T-helper 1 cell (primary cell): ENCODE measurements around the gene KRTAP5-6.

ENCODE experiments used
- DNase-seq, 5 donors: peaks; one replicate each; pipeline ENCODE4 v3.0.0-alpha.2; 2012 to 2020

KRTAP5-6 gene

DNA sequence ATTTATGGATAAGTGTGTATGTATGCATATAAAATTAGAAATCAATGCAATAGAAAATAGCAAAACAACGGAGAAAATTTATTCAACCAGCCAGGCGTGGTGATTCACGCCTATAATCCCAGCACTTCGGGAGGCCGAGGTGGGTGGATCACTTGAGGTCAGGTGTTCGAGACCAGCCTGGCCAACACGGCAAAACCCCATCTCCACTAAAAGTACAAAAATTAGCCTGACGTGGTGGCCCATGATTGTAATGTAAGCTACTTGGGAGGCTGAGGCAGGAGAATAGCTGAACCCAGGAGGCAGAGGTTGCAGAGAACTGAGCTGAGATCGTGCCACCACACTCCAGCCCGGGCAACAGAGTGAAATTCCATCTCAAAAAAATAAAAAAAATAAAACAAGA, 5.5 kb downstream of the KRTAP5-6 start:
- DNase-seq, result no peak

DNA sequence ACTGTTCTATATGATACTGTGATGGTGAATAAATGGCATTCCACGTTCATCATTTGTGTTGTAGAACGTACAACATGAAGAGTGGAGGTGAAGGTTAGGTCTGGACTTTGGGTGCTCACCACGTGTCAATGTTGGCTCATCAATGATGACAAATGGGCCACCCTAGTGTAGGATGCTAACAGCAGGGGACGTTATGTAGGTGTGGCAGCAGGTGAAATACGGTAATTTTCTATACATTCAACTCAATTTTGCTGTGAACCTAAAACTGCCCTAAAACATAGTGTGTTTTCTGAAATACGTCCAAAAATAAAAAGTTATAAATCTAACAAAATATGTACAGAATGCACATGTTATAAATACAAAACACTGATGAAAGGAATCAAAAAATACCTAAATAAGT, 6.2 kb downstream of the KRTAP5-6 start:
- no peak for DNase-seq

DNA sequence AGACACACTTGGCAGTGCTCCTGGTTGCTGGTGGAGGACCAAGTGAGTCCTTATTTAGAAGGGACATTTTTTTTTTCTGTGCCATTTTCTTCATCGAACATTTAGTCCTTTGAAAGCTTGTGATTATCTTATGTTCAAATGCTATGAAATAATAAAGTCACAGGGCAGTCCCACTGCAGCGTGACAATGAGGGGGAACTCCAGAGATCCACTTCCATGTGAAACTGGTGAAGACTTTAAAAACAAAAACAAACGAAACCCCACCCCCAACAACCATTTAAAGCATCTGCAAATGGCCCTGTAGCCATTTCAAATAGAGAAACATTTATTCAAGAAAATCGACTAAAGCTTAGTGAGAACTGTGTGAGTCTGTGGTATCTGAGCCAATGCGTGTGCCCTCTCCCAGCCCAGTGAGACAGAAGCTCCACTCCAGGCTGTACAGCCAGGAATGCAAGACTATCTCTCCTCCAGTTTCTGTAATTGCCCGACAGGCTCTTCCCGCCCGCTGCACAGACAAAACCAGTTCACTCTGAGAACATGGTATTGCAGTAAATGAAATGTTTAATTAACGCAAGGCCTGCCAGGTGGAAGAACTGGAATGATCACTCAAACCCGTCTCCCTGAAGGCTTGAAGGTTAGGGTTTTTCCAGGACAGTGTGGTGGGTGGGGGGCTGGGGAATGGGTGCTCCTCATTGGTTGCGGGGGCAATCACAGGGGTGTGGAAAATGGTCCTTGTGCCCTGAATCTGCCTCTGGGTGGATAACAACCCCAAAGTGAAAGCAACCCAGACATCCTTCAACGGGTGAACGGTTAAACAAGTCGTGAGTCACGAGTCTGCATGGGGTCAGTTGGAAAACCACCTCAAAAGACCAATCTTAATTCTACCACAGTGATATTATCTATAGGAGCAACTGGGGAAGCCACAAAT, 8.4 kb downstream of the KRTAP5-6 start:
- no peak for DNase-seq

DNA sequence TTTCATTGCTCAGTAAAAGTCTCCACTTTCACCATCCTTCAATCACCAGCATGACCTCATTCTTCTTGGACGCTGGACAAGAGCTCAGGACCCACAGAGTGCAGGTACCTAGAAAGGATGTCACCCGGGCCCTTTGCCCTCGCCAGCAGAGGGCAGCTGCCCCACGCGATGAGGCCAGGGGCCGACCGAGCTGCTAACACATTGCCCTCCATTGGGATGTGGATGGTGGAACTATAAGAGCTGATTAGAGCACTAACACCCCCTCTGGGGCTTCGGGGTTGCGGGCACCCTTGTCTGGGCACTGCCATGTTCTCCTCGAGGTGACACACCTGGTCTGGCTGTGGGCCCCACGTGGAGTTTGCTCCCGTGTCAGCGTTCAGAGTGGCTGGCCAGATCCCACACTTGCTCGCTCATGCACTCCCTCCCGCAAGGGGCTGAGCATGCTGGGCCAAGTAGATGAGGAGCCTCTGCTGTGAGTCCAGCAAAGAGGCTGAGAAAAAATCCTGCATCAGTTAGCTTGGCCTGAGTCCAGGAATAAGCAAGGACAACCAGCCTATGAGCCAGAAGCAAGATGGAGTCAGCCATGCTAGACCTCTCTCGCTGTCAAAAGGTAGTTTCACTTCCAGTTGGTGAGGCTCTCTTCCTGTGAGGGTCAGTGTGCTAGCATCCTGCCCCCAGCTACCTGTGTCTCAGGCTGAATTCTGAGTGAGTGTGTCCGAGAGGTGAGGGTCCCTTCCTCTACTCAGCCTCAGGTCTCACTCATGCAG, 9.8 kb downstream of the KRTAP5-6 start:
- peak in 1 of 5 donors; percentile 19 for DNase-seq

DNA sequence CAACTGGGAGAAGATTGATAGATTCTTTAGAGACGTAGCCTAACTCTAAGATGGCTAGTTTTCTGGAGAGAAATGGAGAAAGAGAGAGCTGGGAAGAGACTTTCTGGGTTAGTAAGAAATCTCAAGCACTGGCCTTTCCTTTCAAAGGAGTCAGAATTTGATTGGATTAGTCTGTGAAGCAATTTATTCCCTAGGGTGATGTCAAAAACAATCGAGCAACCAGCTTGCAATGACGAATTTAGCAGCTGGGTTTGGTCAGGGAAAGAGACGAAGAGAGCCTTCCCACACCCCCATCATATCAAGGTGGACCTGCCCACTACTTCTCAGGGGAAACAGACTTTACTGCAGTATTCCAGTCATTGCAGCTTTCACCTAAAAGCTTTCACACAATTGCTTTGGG, 10.8 kb downstream of the KRTAP5-6 start:
- no peak for DNase-seq

DNA sequence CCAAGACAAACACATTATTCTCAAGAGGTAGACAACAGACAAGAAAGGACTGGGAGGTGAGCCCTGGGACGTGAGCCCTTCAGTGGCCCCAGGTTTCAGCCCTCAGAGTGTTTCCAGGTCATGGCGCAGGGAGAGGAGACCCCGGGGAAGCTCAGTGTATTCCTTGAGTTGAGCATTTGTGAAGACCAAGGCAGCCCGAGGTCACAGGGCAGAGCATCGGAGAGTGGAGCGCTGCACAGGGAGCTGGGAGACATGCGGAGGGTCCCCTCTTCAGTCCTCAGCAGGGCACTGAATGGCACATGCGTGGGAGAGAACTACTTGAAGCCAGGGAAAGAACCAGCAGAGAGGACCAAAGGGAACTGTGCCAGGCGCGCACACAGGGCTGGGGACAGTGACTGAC, 11.7 kb downstream of the KRTAP5-6 start:
- DNase-seq, result no peak

DNA sequence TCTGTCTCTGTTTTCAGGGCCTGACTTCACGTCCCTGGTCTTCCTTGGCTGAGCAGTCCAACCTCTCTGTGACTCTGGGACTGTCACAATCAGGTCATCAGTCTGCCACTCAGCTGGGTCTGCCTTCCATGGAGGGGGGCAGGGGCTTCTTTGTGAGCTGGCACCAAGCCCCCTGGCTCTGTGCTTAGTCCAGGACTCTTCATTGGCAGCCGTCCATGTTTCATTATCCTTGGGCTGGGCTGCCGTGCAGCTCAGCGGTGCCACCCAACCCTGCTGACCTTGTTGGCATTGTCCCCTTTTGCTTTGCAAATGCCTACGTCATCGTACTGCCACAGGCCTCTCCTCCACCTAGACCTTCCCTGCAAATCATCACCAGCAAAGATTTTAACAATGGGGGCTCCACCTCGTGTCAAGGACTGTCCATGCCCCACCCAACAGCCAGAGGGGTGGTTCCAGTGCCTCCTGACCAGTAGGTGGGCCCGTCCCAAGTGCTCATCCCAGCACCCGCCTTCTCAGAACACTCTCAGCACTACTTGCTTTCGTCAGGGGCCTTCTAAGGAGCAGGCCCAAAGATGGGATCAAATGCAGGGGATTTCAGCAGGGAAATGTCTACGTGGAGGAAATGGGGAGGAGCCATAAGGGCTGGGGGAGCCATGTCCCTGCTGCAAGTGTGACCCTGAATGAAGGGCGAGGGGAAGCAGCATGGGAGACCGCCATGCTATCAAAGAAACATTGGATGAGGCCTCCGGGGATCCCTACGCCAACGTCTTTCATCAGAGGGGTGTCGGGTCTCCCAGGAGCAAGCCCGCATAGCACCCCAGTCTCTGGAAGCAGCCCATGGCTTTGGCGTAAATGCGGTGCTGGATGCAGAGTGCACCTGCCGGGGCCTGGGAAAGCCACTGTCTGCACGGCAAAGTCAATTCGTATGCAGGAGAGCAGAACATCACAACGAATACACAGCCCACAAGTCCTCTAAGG, 18.2 kb downstream of the KRTAP5-6 start:
- DNase-seq, result no peak

DNA sequence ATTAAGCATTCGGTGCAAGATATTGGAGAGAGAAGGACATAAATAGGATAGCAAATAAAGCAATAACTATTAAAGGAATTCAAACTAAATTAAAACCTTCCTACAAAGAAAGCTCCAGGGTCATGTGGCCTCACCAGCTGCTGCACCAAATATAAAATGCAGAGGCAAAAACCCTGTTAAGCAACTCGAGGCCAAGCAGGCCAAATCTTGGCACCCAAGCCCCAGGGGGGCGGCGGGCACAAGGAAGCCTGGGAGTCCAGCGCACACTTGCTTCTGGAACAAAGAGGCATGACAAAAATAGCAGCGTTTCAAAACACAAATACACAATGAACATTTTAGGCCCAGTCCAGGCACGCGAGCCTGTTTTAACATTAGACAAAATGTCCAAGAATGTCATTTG, 20.8 kb downstream of the KRTAP5-6 start:
- no peak for DNase-seq

DNA sequence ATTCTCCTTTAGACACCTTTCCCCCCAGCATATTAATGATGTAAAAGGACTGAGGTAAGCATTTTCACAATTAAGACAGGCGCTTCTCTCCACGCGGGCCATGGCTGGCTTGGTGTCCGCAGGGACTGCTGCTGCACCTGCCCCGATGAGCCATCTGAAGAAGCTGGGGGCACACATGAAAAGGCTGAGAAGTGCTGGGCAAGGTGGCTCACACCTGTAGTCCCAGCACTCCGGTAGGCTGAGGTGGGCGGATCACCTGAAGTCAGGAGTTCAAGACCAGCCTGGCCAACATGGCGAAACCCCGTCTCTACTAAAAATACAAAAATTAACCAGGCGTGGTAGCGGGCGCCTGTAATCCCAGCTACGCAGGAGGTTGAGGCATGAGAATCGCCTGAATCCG, 21.3 kb downstream of the KRTAP5-6 start:
- no peak for DNase-seq

DNA sequence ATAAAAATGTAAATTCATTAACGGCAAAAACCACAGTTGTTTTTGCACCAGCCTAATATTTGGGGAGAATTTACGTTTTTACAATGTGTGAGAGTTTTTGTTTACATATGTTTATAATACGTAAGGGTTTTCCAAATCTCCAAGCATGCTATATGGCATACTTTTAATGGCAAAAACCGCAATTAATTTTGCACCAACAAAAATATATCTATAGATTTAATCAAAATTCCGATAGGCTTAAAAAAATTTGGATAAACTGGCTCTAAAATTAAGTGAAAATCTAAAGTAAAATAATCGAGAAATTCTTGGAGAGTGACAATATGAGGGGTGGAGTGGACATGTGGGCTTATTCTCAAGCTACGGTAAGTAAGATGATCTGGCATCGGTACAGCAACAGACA, 22.8 kb downstream of the KRTAP5-6 start:
- no peak for DNase-seq

DNA sequence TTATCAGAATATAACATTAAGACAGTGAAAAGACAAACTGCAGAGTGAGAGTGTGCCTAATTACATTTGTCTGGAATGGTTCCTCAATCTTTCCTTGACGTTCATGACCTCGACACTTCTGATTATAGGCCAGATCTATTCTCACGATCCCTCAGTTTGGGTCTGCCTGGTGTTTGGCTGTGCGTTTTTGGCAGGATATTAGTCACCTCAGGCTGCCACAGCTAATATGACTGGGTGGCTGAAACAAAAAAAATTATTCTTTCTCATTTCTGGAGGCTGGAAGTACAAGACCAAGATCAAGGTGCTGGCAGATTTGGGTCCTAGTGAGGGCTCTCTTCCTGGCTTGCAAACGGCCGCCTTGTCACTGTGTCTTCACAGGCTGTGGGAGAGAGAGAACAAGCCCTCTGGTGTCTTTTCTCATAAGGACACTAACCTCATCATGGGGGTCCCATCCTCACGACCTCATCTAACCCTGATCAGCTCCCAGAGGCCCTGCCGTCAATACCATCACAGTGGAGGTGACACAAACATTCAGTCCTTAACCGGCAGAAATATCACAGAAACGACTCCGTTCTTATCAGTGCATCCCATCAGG, 30.2 kb downstream of the KRTAP5-6 start:
- no peak for DNase-seq

DNA sequence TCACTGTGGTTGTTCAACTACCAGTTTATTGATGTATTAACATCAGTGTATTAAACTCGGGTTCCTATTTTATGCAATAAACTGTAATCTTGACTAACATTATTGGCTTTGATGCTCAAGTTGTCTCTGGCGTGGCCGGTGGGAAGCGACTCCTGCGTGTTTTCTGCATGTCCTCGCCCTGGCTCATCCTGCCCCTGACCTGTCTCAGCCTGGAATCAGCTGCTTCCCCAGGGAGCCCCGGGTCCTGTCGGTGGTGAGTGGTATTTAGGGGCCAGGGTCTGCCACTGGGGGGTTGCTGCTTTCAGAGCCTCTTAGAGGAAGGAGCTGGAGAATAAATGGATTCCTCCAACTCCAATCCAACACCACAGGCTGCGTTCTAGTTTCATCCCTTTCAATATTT, 30.9 kb downstream of the KRTAP5-6 start:
- no peak for DNase-seq

DNA sequence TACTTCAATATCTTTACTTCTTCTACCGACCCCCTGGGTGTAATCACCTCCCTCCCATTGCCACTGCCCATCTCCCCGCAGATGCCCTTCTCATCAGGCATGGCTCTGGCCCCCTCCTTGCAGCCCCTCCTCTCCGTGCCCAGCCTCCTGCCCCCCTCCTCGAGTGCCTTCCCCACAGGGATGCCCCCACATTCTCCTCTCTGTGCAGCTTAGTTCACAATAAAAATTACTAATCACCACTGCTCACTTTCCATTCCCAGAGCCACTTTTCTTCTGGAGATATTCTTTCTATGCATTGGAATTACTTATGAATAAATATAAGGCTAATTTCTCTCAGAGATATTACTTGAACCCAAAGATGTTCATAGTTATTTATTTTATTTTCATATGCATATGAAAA, 31.3 kb downstream of the KRTAP5-6 start:
- DNase-seq, result no peak

DNA sequence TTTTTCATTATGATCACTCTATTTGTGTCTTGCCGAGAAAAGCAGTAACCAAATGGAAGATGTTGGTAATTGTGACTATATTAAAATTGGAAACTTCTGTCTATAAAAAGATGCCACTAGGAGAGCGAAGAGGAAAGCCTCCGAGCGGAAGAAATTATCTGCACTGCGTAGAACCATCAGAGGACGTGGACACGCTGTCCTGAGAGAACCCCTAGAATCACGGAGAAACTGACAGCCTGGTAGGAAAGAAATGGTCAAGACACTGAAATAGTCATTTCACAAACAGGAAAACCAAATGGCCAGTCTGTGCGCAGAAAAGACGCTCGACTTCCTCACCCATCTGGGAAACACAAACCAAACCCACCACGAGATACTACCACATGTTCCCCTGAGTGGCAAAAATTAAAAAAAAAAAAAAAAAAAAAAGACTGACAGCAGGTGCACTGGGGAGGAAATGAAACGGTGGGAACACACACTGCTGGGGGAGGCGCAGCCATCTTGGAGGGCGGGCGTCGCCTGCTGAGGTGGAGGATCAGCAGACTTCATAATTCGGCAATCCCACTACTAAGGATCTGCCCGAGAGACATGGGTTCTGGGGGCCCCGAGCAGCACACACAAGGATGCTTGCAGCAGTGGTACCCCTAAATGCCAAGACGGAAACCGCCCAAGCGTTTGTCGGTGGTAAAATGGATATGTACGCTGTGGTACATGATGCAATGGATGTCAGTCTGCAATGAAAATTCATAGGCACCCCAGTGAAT, 32.1 kb downstream of the KRTAP5-6 start:
- DNase-seq, result no peak

DNA sequence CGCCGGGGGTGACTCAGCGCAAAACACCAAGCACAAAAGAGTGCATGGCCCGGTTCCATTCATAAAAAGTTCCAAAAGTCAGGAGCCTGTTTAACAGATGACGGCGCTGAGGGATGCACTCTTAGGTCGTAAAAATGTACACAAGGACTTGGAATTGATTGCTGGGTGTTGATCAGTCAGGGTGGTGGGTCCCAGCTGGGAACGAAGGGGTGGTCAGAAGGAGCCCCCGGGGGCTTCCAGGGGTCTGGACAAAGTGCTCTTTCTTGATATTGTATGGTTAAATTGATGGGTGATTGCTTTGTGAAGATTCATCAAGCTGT, 32.7 kb downstream of the KRTAP5-6 start:
- no peak for DNase-seq

DNA sequence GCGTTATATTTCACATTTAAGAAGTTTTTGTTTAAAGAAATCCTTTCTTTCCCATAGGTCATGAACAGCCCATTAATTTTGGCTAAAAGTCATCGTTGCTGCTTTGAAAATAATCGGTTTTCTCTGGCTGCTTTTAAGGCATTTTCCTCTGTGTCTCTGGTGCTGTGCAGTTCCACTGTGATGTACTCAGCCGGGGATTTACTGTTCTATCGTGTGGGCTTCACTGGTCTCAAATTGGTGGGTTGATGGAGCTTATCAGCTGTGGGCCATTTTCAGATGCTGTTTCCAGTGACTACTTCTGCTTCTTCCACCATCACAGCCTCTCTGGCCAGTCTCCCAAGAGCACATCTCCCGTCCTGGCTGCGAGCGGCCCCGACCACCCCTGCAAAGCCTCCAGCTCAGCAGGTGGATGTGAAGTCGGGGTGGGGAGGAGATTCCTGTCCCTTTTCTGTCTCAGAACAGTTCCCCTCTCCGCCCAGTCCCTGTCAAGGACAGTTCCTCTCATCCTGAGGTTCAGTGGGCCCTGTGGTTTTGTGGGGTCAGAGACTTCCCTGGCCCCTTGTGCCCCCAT, 33.1 kb downstream of the KRTAP5-6 start:
- DNase-seq, result no peak

DNA sequence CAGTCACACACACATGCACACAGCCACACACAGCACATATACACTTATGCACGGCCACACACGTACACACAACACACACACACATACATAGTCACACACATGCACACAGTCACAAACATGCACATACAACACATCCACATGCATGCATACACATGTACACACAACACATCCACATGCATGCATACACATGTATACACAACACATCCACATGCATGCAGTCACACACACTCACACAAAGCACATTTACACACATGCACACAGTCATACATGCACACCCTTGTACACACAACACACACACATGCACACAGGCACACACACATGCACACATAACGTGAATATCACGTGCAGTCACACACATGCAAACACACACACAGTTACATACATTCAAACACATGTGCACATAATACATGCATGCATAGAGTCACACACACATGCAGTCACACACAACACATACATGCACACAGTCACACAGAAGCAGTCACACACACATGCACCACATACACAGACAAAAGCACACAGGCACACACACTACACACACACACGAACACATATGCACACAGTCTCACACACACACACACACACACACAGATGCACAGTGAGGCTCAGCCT, 34.6 kb downstream of the KRTAP5-6 start:
- no peak for DNase-seq

DNA sequence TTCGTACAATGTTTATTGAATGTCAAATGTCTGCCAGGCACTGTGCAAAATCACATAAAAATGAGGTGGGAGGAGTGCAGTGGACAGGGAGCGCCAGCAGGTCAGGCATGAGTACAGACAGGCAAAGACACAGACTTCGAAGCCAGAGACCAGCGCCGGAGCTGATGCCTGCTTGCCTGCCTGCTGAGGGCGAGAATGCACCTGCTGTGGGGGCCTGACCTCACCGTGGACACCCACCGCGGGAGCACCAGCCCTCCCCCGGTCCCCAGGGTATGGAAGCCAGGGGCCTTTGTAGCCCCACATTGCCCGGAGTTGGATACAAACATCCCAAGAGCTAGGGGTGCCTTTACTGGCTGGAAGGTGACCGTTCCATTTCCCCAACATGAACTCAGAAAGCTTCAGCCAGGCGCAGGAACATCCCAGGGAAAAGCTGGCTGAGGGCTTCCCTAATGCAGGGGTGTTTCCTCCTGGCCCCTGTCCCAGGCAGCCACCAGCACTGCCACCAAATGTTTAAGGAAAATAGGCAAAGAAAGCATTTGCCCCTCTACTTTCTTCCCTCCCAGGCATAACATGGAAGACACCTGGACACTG, 35.5 kb downstream of the KRTAP5-6 start:
- DNase-seq, result no peak

DNA sequence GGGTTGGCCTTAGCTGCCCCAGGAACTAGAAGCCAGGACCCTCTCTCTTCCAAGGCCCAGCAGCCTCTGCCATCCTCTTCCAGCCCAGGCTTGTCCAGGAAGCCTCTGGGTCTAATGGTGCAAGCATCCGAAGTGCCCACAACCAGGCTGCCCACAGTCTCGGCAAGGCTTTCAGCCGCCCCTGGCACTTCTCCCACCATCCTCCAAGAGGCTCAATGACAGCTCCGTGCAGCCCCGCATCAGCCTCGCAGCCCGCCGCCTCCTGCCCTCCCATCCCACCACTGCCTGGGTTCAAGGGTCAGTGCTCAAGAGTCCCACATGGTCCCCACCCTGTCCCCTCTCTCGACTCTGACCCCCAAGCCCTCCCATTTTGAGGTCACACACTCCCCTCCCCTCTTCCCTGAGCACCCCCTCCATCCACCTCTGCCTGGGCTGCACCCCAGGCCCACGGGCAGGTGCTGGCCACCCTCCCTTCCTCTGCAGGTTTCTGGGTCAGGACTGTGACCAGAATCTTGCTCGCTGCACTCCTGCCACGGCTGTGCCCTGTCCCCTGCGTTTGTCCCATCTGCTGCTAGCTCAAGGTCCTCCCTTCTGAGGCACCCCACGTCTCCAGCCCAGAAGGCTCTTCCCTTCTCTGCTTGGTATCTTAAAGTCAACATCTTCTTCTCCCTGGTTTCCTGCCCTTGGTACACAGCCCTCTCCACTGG, 36.2 kb downstream of the KRTAP5-6 start:
- no peak for DNase-seq
